Embryonic facial prominence (tissue), 1 donor: ENCODE data around the gene KDELR3.

Source experiments
- DNase-seq: peaks from one replicate; pipeline ENCODE4 v3.0.0-alpha.2; 2016; ENCODE audit errors: extremely low spot score

Gene KDELR3

GRCh38 chr22:38481871-38482332, 14.0 kb downstream of the KDELR3 start:
- no peak for DNase-seq

- no peak for DNase-seq
These were observed 14.9 kb downstream of the KDELR3 start for GRCh38 chr22:38482662-38483308.

- no peak for DNase-seq
These were observed 16.3 kb downstream of the KDELR3 start for GRCh38 chr22:38484244-38484643.

- no peak for DNase-seq
These were observed 17.9 kb downstream of the KDELR3 start for GRCh38 chr22:38485783-38486182.

GRCh38 chr22:38487946-38488345, 20.1 kb downstream of the KDELR3 start:
- DNase-seq, result no peak

GRCh38 chr22:38489142-38489541, 21.2 kb downstream of the KDELR3 start:
- no peak for DNase-seq

- no peak for DNase-seq
These were observed 21.8 kb downstream of the KDELR3 start for GRCh38 chr22:38489561-38490145.

- DNase-seq, result no peak
These were observed 22.6 kb downstream of the KDELR3 start for GRCh38 chr22:38490475-38490874.

- no peak for DNase-seq
These were observed 23.0 kb downstream of the KDELR3 start for GRCh38 chr22:38490915-38491314.

GRCh38 chr22:38491707-38492348, 23.9 kb downstream of the KDELR3 start:
- DNase-seq, result no peak

GRCh38 chr22:38494498-38494897, 26.6 kb downstream of the KDELR3 start:
- DNase-seq, result no peak

- DNase-seq, result no peak
These were observed 27.0 kb downstream of the KDELR3 start for GRCh38 chr22:38494939-38495338.

GRCh38 chr22:38497869-38498268, 30.0 kb downstream of the KDELR3 start:
- DNase-seq, result no peak

GRCh38 chr22:38501797-38502672, 34.1 kb downstream of the KDELR3 start:
- no peak for DNase-seq

GRCh38 chr22:38503021-38503420, 35.1 kb downstream of the KDELR3 start:
- DNase-seq, result no peak

GRCh38 chr22:38504731-38505540, 37.0 kb downstream of the KDELR3 start:
- DNase-seq, result no peak

- DNase-seq, result no peak
These were observed 37.7 kb downstream of the KDELR3 start for GRCh38 chr22:38505541-38506117.

GRCh38 chr22:38506118-38506962, 38.4 kb downstream of the KDELR3 start, which contains the start of gene DDX17:
Gene DDX17 (minus strand): TSS chr22:38506311.
- DNase-seq, result peak; percentile 98

- DNase-seq, result no peak
These were observed 42.6 kb downstream of the KDELR3 start for GRCh38 chr22:38510416-38510970.

GRCh38 chr22:38513063-38513462, 45.2 kb downstream of the KDELR3 start:
- no peak for DNase-seq
